ENCODE measurements around the gene CEP70. TPM values are rescaled to one million over a fixed set of nuclear protein-coding genes. Genes with fewer than 3 reads are reported as not detected.
"Not testable (repeated sequence)": the region's sequence is repeated elsewhere in the genome, so short reads cannot be mapped to it uniquely, and the experiment has no call there.

CEP70 gene
- total and polyA plus RNA-seq, 8 donors, result 13.6 to 44.0 (median 22.8) TPM

DNA sequence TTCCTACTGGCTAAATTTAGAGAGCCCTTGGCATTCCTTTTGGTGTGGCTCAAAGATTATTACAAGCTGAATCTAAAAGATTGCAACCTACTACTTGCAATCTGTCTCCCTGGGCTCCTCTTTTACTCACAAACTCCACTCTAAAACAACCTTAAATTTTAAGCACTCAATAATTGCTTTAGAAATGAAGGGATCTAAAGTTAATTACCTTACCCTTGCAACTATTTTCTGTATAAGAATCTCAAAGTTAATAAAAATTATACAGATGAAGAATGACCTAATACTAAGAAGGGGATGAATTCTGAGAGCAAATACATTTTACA is 99.5 kb downstream of the CEP70 start:
- TF ChIP-seq, protein P1, sequence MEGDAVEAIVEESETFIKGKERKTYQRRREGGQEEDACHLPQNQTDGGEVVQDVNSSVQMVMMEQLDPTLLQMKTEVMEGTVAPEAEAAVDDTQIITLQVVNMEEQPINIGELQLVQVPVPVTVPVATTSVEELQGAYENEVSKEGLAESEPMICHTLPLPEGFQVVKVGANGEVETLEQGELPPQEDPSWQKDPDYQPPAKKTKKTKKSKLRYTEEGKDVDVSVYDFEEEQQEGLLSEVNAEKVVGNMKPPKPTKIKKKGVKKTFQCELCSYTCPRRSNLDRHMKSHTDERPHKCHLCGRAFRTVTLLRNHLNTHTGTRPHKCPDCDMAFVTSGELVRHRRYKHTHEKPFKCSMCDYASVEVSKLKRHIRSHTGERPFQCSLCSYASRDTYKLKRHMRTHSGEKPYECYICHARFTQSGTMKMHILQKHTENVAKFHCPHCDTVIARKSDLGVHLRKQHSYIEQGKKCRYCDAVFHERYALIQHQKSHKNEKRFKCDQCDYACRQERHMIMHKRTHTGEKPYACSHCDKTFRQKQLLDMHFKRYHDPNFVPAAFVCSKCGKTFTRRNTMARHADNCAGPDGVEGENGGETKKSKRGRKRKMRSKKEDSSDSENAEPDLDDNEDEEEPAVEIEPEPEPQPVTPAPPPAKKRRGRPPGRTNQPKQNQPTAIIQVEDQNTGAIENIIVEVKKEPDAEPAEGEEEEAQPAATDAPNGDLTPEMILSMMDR (IDR thresholded peaks at IDR 0.05), result no peak
- intact Hi-C loops (cut with DNase I), result no loop called here
- H3K9me3 ChIP-seq, result no peaks in the 10 kb centered on the region
- H3K4me3 ChIP-seq, result no peak overlapping the region
- H3K27ac ChIP-seq, result no peak overlapping the region
- no peaks in the 10 kb centered on the region for H3K27me3 ChIP-seq
- DNase-seq, result no peak
- peaks cover 0 to 15% (median 6%) of the 10 kb centered on the region in 3 donors for H3K4me1 ChIP-seq
- no peak for FAIRE-seq
- H3K36me3 ChIP-seq, result no peaks in the 10 kb centered on the region
- no peak for ATAC-seq

DNA sequence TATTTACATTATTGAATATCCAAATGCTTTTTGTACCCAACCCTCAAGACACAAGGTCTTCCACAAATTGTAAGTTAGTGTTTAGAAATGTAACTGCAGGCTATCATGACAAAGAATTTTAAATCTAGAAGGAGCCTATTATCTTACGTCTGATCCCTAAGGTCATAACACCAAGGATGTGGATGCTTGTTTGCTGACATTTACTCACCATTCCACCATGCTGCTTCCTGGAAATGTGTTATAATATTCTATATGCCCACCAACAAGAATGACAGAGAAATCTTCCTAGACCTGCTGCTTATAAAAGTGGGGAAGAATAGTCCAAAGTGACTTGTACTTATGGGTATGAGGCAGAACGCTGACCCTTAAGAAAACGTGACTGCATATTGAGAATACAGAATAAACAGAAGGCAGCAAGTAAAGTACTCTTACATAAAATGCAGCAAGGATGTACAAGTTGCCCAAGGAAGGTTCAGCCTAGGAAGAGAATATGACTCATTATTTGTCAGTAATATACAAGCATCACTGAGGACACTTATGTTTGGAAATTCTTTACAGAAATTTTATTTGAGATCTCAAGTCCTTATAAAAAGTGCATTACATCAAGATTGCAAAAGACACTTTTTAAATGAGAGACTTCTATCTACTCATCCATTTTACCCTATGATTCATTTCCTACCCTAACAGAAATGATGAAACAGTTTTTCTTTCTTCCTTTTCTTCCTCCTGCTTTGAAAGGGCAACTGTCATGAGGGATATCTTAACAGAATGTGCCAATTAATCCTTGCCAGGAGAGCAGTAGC is 100.1 kb downstream of the CEP70 start:
- Histone ChIP-seq H3K27me3 (no peaks in the 10 kb centered on the region), H3K27ac (no peak overlapping the region), H3K9me3 (no peaks in the 10 kb centered on the region), H3K4me3 (no peak overlapping the region), H3K36me3 (no peaks in the 10 kb centered on the region), H3K4me1 (peaks cover 0 to 15% (median 6%) of the 10 kb centered on the region in 3 donors)
- no peak for ATAC-seq
- intact Hi-C loops (cut with DNase I), result no loop called here
- no peak for FAIRE-seq
- TF ChIP-seq, protein P1 (IDR thresholded peaks at IDR 0.05), result no peak
- WGBS, 2 donors, result 95 to 97% methylated on average over 3 of the region's 3 CpGs
- no peak for DNase-seq

DNA sequence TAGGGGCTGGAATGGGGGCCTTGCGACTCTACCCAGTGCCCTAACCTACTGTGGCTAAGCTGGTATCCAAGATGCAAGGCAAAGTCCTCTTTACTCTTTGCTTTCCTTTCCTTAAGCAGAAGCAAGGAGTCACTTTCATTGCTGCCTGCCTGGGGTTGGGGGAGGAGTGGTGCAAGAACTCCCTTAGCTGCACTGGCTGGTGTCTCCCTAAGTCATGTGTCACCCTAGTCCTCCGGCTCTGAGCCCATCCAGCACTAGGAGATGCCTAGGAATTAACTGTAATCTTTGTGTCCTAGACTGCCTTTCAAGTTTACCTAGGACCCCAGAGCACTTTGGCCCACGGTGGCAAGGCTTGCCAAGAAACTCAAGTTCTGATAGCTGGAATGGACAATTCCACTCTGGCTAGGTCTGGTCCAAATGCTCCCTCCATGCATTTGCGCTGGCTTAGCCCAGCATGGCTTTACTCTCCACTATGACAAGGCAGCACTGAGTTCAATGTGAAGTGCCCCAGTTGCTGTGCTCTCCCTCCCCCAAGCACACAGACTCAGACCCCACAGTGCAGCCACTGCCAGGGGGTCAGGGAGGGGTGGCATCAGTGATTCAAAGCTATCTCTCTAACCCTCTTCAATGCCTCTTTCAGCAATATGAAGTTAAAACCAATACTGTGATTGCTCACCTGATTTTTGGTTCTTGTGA is 100.9 kb downstream of the CEP70 start:
- FAIRE-seq (no peak), ATAC-seq (no peak), DNase-seq (no peak)
- TF ChIP-seq, protein P1 (IDR thresholded peaks at IDR 0.05), result no peak
- Histone ChIP-seq H3K4me1 (peaks cover 0 to 15% (median 6%) of the 10 kb centered on the region in 3 donors), H3K4me3 (no peak overlapping the region), H3K36me3 (no peaks in the 10 kb centered on the region), H3K9me3 (no peaks in the 10 kb centered on the region), H3K27ac (no peak overlapping the region), H3K27me3 (no peaks in the 10 kb centered on the region)
- intact Hi-C loops (cut with DNase I), result no loop called here
- WGBS, 2 donors, result 95 to 96% methylated on average over 4 of the region's 4 CpGs

DNA sequence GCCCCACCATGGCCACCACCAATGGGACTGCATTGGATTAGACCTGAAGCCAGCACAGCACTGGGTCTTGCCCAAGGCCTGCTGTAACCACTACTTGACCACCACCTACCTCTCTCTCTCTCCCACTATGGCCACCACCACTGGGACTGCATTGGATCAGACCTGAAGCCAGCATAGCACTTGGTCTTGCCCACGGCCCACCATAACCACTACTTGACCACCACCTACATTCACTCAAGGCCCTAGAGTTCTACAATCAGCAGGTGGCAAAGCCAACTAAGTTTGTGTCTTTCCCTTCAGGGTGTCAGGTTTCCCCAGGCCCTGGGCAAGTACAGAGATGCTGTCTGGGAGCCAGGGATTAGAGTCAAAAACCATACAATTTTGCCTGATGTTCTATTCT is 102.1 kb downstream of the CEP70 start:
- Histone ChIP-seq H3K4me3 (no peak overlapping the region), H3K27me3 (no peaks in the 10 kb centered on the region), H3K9me3 (no peaks in the 10 kb centered on the region), H3K27ac (no peak overlapping the region), H3K36me3 (no peaks in the 10 kb centered on the region), H3K4me1 (peaks cover 0 to 9% (median 3%) of the 10 kb centered on the region in 3 donors)
- 95 to 100% methylated on average over 1 of the region's 1 CpG for WGBS, 2 donors
- TF ChIP-seq, protein P1 (IDR thresholded peaks at IDR 0.05), result no peak
- no peak for ATAC-seq
- no peak for DNase-seq
- FAIRE-seq, result no peak
- intact Hi-C loops (cut with DNase I), result no loop called here

DNA sequence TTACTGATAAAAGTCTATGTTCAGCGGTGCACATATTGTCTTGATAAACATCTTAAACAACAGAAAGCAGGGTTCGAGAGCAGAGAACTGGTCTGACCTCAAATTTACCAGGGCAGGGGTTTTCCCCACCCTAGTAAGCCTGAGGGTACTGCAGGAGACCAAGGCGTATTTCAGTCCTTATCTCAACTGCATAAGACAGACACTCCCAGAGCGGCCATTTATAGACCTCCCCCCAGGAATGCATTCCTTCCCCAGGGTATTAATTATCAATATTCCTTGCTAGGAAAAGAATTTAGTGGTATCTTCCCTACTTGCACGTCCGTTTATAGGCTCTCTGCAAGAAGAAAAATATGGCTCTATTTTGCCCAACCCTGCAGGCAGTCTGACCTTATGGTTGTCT is 107.5 kb downstream of the CEP70 start:
- H3K27me3 ChIP-seq, DNase-seq, ATAC-seq, FAIRE-seq, H3K9me3 ChIP-seq, H3K4me1 ChIP-seq, H3K36me3 ChIP-seq, H3K4me3 ChIP-seq, H3K27ac ChIP-seq: not testable (repeated sequence)
- 94 to 96% methylated on average over 6 of the region's 6 CpGs for WGBS, 2 donors
- intact Hi-C loops (cut with DNase I), result loop anchor here in 1 of 3 donors (10.0 kb wide), 1 partner anchor 58 kb away; no protein-coding TSS in a partner anchor

DNA sequence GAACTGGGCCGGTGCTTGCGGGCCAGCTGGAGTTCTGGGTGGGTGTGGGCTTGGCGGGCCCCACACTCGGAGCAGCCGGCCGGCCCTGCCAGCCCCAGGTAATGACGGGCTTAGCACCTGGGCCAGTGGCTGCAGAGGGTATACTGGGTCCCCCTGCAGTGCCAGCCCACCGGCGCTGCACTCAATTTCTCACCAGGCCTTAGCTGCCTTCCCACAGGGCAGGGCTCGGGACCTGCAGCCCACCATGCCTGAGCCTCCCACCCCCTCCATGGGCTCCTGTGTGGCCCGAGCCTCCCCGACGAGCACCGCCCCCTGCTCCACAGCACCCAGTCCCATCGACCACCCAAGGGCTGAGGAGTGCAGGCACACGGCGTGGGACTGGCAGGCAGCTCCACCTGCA is 109.4 kb downstream of the CEP70 start:
- H3K36me3 ChIP-seq, H3K27ac ChIP-seq, FAIRE-seq, H3K4me3 ChIP-seq, ATAC-seq, H3K9me3 ChIP-seq, H3K4me1 ChIP-seq, H3K27me3 ChIP-seq: not testable (repeated sequence)
- peak in 1 of 6 donors; percentile 49 for DNase-seq
- intact Hi-C loops (cut with DNase I), result loop anchor here in 1 of 3 donors (10.0 kb wide), 1 partner anchor 60 kb away; no protein-coding TSS in a partner anchor
- WGBS, 2 donors, result 94 to 96% methylated on average over 15 to 17 of the region's 17 CpGs

All from pancreas (tissue), 10 donors.